ENCODE data around the gene KIAA0825. TPM values are rescaled to one million over a fixed set of nuclear protein-coding genes. Genes with fewer than 3 reads are reported as not detected.

KIAA0825 gene
- total RNA-seq, 1 experiment from 2014 or later: 1.6 TPM

DNA sequence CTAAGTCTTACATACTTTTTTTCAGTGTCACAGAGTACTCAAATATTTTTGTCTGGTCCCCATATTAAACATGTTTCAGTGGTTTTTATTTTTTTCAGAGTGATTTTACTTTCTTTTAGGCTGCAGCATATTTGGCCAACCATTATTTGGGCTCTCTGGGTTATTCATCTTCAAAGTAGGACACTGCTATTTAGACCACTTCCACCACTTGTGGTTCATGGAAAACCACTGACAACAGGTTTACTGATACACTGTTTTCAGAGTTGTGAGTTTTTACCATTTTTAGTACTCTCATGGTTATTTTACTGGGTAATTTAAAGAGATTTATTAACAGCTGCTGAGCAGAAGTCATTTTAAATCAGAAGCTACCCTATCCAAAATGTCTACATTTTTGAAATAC, 437.6 kb downstream of the KIAA0825 start:
- intact Hi-C loops (cut with micrococcal nuclease; ENCODE audit: unreplicated experiment): no loop called here
- Histone ChIP-seq H3K36me3 (ENCODE audit: control insufficient read depth, insufficient read depth, low read length) (no peaks in the 10 kb centered on the region), H3K4me3 (ENCODE audit: low read depth in 2 of 2, low read length in 2 of 2) (no peak overlapping the region), H3K9me3 (ENCODE audit: control insufficient read depth, insufficient read depth, low read depth, low read length) (no peaks in the 10 kb centered on the region), H3K27me3 (ENCODE audit: control insufficient read depth, insufficient read depth, low read length) (peaks cover 5% of the 10 kb centered on the region; the same call in 1 of the 2 replicates), H3K4me1 (ENCODE audit: control insufficient read depth, insufficient read depth, low read length) (no peaks in the 10 kb centered on the region), H3K27ac (ENCODE audit: low read length) (no peak overlapping the region)
- ChIA-PET CTCF (no interaction called here), POLR2A (no interaction called here)
- no peak for DNase-seq (ENCODE audit: low read depth, low spot score)
- BruUV-seq (replicated peaks): no TSS peak
- no peak for ATAC-seq
- in situ Hi-C loops (cut with HindIII; ENCODE audit: low pct_unique_long_range_greater_than_20kb, low sequenced_read_pairs): no loop called here
- no peak for TF ChIP-seq POLR2AphosphoS5 (IDR thresholded peaks at IDR 0.05; ENCODE audit: low read depth, low read length)

GRCh38 chr5:94175912-94176311, 442.5 kb downstream of the KIAA0825 start:
- intact Hi-C loops (cut with micrococcal nuclease; ENCODE audit: unreplicated experiment): no loop called here
- in situ Hi-C loops (cut with HindIII; ENCODE audit: low pct_unique_long_range_greater_than_20kb, low sequenced_read_pairs): no loop called here
- ATAC-seq (no peak), DNase-seq (ENCODE audit: low read depth, low spot score) (no peak)
- no TSS peak for BruUV-seq (replicated peaks)
- peaks cover 5% of the 10 kb centered on the region; the same call in 1 of the 2 replicates for H3K27me3 ChIP-seq (ENCODE audit: control insufficient read depth, insufficient read depth, low read length)
- H3K36me3 ChIP-seq (ENCODE audit: control insufficient read depth, insufficient read depth, low read length): no peaks in the 10 kb centered on the region
- H3K9me3 ChIP-seq (ENCODE audit: control insufficient read depth, insufficient read depth, low read depth, low read length): no peaks in the 10 kb centered on the region
- no peak for TF ChIP-seq SIN3A (IDR thresholded peaks at IDR 0.05; ENCODE audit: borderline replicate concordance, insufficient read depth, low read depth, low read length)
- TF ChIP-seq REST (IDR thresholded peaks at IDR 0.05; ENCODE audit: insufficient read depth in 1 of 2, low read depth in 2 of 2, low read length in 1 of 2): no peak
- no peak for TF ChIP-seq TCF7L2 (IDR thresholded peaks at IDR 0.05; ENCODE audit: low read depth, low read length)
- TF ChIP-seq CTCF (IDR thresholded peaks at IDR 0.05): no peak
- TF ChIP-seq POLR2AphosphoS5 (IDR thresholded peaks at IDR 0.05; ENCODE audit: low read depth, low read length): no peak
- H3K4me1 ChIP-seq (ENCODE audit: control insufficient read depth, insufficient read depth, low read length): no peaks in the 10 kb centered on the region
- POLR2A ChIA-PET: no interaction called here
- CTCF ChIA-PET: no interaction called here
- H3K4me3 ChIP-seq (ENCODE audit: low read depth in 2 of 2, low read length in 2 of 2): no peak overlapping the region
- H3K27ac ChIP-seq (ENCODE audit: low read length): no peak overlapping the region

DNA sequence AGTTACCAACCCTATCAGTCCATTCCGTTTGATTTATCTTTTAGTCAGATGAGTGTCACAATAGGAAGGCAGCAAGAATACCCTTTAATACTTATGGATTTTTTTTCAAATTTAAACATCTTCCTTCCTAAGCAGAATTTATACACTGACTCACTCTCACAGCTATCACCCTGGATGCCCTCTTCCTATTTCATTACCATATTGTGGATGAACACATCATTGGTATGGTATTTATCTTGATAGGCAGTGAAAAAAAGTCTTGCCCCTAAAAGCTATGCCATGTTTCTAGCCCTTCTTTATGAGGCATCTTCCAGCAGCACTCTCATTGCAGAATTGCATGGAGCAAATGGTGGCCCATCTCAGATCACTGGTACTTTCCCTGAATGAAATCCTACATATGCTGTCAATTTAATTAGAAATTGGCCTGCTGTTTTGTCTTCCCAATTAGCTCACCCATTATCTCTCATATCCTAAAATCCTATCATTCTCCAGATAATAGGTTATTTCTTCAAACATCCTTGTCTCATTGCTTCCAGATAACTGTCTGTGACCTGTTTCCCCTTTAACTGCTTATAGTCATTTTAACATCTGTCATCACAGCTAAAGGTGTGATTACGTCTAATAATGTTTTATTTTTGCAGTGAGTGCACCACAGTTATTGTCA, 443.5 kb downstream of the KIAA0825 start:
- in situ Hi-C loops (cut with HindIII; ENCODE audit: low pct_unique_long_range_greater_than_20kb, low sequenced_read_pairs) (no loop called here), intact Hi-C loops (cut with micrococcal nuclease; ENCODE audit: unreplicated experiment) (no loop called here)
- ChIA-PET POLR2A (no interaction called here), CTCF (no interaction called here)
- no peak overlapping the region for H3K4me3 ChIP-seq (ENCODE audit: low read depth in 2 of 2, low read length in 2 of 2)
- ATAC-seq (no peak), DNase-seq (ENCODE audit: low read depth, low spot score) (no peak)
- H3K4me1 ChIP-seq (ENCODE audit: control insufficient read depth, insufficient read depth, low read length): no peaks in the 10 kb centered on the region
- H3K27ac ChIP-seq (ENCODE audit: low read length): no peak overlapping the region
- H3K9me3 ChIP-seq (ENCODE audit: control insufficient read depth, insufficient read depth, low read depth, low read length): no peaks in the 10 kb centered on the region
- H3K36me3 ChIP-seq (ENCODE audit: control insufficient read depth, insufficient read depth, low read length): no peaks in the 10 kb centered on the region
- no TSS peak for BruUV-seq (replicated peaks)
- peaks cover 5% of the 10 kb centered on the region; the same call in 1 of the 2 replicates for H3K27me3 ChIP-seq (ENCODE audit: control insufficient read depth, insufficient read depth, low read length)
- TF ChIP-seq CTCF (IDR thresholded peaks at IDR 0.05) (no peak), POLR2AphosphoS5 (IDR thresholded peaks at IDR 0.05; ENCODE audit: low read depth, low read length) (no peak), REST (IDR thresholded peaks at IDR 0.05; ENCODE audit: insufficient read depth in 1 of 2, low read depth in 2 of 2, low read length in 1 of 2) (no peak), TCF7L2 (IDR thresholded peaks at IDR 0.05; ENCODE audit: low read depth, low read length) (no peak), SIN3A (IDR thresholded peaks at IDR 0.05; ENCODE audit: borderline replicate concordance, insufficient read depth, low read depth, low read length) (no peak)

Measured in Panc1 (cell line).